GM19025 (cell line): ENCODE results near the gene SLFNL1.

Source experiments
- ATAC-seq: cut with Tn5 transposase; IDR thresholded peaks from one replicate; pipeline ENCODE4 v1.9.1; 2021; ENCODE audit warnings: mild to moderate bottlenecking, low read depth, moderate library complexity; ENCODE audit not compliant: unreplicated experiment

The SLFNL1 gene

DNA sequence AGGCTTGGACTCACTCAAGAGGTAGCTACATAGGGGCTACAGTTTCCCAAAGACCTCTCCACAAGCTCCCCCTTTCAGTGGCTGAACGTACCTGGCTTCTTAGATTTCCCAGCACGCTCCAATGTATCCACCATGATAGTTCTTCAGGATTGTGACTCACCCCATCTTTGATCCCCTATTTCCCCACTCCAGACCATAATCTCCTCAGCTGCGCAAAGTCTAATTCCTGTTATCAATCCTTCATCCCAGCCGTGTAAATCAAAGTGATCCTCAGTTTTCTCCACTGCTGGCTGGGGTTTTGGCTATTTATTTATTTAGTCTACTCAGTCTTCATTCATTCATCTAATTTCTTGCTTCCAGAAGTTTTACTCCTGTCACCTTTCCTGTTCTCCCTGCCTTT, 55.1 kb downstream of the SLFNL1 start:
- no peak for ATAC-seq
